ENCODE measurements around the gene SMIM13.

Gene SMIM13

DNA sequence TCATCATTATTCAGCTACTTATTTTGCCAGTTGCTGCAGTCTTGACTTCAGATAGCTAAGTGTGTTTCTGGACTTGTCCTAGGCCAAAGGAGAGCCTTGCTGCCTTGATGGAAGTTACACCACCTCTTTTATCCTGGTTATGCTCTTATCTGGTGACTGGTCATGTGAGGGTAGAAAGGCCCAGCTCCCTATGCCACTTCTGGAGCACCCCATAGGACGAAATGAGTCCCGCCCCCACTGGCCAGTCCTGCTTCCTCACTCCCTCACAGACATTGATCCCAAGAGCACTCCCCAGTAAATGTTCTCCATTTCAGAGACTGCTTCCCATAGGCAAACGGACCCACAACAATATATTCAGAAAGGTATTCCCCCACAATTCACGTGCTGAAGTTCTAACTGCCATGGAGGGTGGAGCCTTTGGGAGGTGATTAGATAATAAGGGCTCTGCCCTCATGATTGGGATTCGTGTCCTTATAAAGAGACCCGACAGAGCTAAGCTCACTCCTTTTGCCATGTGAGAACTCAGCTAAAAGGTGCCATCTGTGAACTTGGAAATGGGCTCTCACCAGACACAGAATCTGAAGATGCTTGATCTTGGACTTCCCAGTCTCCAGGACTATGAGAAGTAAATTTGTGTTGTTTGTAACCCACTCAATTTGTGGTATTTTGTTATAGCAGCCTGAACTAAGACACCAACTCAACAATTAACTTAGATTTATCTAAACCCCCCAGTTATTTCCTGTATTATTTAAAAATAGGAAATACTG is 28.0 kb upstream of the SMIM13 start:
- Histone ChIP-seq H3K27ac (no peak overlapping the region), H3K4me2 (no peak overlapping the region), H3K79me2 (ENCODE audit: insufficient read depth, low read depth) (no peaks in the 10 kb centered on the region), H3K27me3 (ENCODE audit: insufficient read depth, low read depth) (no peaks in the 10 kb centered on the region), H3K4me3 (IDR thresholded peaks at IDR 0.05; ENCODE audit: insufficient read depth, low read depth, low read length) (no peak overlapping the region), H4K20me1 (ENCODE audit: insufficient read depth) (no peaks in the 10 kb centered on the region), H3K4me1 (ENCODE audit: low read depth, poor library complexity, severe bottlenecking) (no peaks in the 10 kb centered on the region), H3K36me3 (ENCODE audit: insufficient read depth) (no peaks in the 10 kb centered on the region), H3K9ac (no peak overlapping the region), H2AFZ (ENCODE audit: low read depth) (no peak overlapping the region)
- TF ChIP-seq, protein P1, sequence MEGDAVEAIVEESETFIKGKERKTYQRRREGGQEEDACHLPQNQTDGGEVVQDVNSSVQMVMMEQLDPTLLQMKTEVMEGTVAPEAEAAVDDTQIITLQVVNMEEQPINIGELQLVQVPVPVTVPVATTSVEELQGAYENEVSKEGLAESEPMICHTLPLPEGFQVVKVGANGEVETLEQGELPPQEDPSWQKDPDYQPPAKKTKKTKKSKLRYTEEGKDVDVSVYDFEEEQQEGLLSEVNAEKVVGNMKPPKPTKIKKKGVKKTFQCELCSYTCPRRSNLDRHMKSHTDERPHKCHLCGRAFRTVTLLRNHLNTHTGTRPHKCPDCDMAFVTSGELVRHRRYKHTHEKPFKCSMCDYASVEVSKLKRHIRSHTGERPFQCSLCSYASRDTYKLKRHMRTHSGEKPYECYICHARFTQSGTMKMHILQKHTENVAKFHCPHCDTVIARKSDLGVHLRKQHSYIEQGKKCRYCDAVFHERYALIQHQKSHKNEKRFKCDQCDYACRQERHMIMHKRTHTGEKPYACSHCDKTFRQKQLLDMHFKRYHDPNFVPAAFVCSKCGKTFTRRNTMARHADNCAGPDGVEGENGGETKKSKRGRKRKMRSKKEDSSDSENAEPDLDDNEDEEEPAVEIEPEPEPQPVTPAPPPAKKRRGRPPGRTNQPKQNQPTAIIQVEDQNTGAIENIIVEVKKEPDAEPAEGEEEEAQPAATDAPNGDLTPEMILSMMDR (conservative IDR thresholded peaks at IDR 0.05; ENCODE audit: low read depth, low read length): no peak

DNA sequence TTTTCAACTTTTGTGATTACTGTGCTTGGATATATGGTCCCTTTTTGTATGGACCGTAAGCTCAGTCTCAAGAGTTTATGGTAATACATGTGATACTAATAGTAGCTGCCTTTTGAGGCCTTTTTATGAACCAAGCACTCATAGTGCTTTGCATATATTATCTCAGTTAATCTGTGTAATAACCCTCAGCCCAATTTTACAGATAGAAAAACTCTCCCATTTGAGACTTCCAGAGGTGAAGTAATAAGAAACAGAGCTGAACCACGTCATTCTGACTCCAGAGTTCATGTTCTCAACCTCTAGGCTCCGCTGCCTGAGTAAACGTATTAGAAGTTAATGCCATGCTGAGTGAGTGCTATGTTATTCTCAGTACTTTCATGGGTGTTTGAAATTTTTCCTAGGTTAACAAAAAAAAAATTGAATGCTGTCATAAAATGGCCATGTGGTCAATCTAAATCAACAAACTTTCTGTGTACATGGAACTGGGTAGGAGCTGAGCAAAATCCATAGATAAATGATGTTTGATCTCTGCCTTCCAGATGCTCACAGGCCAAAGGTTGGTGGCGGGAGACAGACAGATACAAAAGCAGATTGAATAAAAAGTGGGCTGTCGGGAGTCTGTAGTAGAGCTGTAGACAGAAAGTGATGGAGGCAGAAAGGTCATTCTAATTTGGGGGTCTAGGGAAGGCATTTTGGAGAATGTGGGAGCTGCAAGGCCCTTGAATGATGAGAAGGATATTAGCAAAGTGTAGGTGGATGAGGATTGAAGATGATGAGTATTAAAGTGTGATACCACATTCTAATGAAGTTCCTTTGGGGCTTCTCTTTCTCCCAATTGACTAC is 26.9 kb upstream of the SMIM13 start:
- Histone ChIP-seq H3K4me3 (IDR thresholded peaks at IDR 0.05; ENCODE audit: insufficient read depth, low read depth, low read length) (no peak overlapping the region), H3K4me2 (no peak overlapping the region), H3K4me1 (ENCODE audit: low read depth, poor library complexity, severe bottlenecking) (no peaks in the 10 kb centered on the region), H3K36me3 (ENCODE audit: insufficient read depth) (no peaks in the 10 kb centered on the region), H3K27me3 (ENCODE audit: insufficient read depth, low read depth) (no peaks in the 10 kb centered on the region), H2AFZ (ENCODE audit: low read depth) (no peak overlapping the region), H3K79me2 (ENCODE audit: insufficient read depth, low read depth) (no peaks in the 10 kb centered on the region), H3K27ac (no peak overlapping the region), H3K9ac (no peak overlapping the region), H4K20me1 (ENCODE audit: insufficient read depth) (no peaks in the 10 kb centered on the region)
- TF ChIP-seq, protein P1 (conservative IDR thresholded peaks at IDR 0.05; ENCODE audit: low read depth, low read length): no peak

DNA sequence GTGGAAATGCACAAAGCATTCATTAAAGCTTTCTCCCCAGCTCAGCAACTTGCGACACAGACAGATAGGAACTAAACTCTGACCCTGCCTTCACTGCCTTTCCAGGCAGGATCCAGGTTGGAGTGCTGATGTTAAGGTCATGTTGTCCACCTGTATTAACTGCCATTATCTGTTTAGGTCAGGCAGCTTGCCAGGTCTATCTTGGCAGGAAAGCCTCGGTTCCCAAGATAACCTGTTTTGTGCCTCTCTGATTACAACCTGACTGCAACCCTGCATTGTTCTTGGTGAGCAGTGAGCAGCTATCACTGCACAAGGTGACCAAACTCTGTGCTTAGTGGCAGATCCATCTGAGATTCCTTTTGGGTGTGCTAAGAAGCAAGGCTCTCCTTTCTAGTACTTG is 26.3 kb upstream of the SMIM13 start:
- no peak overlapping the region for H3K9ac ChIP-seq
- TF ChIP-seq, protein P1 (conservative IDR thresholded peaks at IDR 0.05; ENCODE audit: low read depth, low read length): no peak
- no peaks in the 10 kb centered on the region for H3K27me3 ChIP-seq (ENCODE audit: insufficient read depth, low read depth)
- H3K4me2 ChIP-seq: no peak overlapping the region
- H3K79me2 ChIP-seq (ENCODE audit: insufficient read depth, low read depth): no peaks in the 10 kb centered on the region
- no peaks in the 10 kb centered on the region for H3K4me1 ChIP-seq (ENCODE audit: low read depth, poor library complexity, severe bottlenecking)
- no peak overlapping the region for H2AFZ ChIP-seq (ENCODE audit: low read depth)
- H3K36me3 ChIP-seq (ENCODE audit: insufficient read depth): no peaks in the 10 kb centered on the region
- no peaks in the 10 kb centered on the region for H4K20me1 ChIP-seq (ENCODE audit: insufficient read depth)
- no peak overlapping the region for H3K27ac ChIP-seq
- no peak overlapping the region for H3K4me3 ChIP-seq (IDR thresholded peaks at IDR 0.05; ENCODE audit: insufficient read depth, low read depth, low read length)

DNA sequence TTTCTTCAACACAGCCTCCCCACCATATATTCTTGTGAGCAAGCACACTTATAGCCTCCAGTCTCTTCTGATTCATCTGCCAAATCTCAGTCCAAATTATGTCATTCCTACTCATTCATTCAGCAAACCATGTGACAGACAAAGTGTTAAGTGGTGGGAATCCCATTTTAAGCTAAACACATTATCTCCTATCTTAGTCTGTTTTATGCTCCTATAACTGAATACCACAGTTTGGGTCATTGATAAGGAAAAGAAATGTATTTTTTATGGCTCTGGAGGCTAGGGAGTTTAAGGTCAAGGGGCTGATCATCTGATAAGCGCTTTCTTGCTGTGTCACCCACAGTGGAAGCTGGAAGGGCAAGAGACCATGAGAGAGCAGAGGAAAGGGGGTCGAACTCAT is 23.9 kb upstream of the SMIM13 start:
- Histone ChIP-seq H3K9ac (no peak overlapping the region), H2AFZ (ENCODE audit: low read depth) (no peak overlapping the region), H3K79me2 (ENCODE audit: insufficient read depth, low read depth) (no peaks in the 10 kb centered on the region), H3K4me1 (ENCODE audit: low read depth, poor library complexity, severe bottlenecking) (no peaks in the 10 kb centered on the region), H3K27ac (no peak overlapping the region), H3K27me3 (ENCODE audit: insufficient read depth, low read depth) (no peaks in the 10 kb centered on the region), H3K4me3 (IDR thresholded peaks at IDR 0.05; ENCODE audit: insufficient read depth, low read depth, low read length) (no peak overlapping the region), H3K4me2 (no peak overlapping the region), H3K36me3 (ENCODE audit: insufficient read depth) (no peaks in the 10 kb centered on the region), H4K20me1 (ENCODE audit: insufficient read depth) (no peaks in the 10 kb centered on the region)
- TF ChIP-seq, protein P1 (conservative IDR thresholded peaks at IDR 0.05; ENCODE audit: low read depth, low read length): no peak
